GM10266 (cell line): ENCODE data around the gene ANKLE2.
A peak's percentile ranks its signal among the peaks of the same experiment; 100 is the strongest.
"Not testable (repeated sequence)": the region's sequence is repeated elsewhere in the genome, so short reads cannot be mapped to it uniquely, and the experiment has no call there.

Experiments
- DNase-seq: peaks from one replicate; pipeline ENCODE4 v3.0.0; 2012; ENCODE audit errors: extremely low spot score
- TF ChIP-seq, protein P1 (sequence below): IDR thresholded peaks from 2 replicates; pipeline ENCODE4 v1.5.1; 2012; ENCODE audit warnings: mild to moderate bottlenecking, low read depth; ENCODE audit not compliant: control insufficient read depth, insufficient read depth; ENCODE audit errors: missing control alignments

The ANKLE2 gene

DNA sequence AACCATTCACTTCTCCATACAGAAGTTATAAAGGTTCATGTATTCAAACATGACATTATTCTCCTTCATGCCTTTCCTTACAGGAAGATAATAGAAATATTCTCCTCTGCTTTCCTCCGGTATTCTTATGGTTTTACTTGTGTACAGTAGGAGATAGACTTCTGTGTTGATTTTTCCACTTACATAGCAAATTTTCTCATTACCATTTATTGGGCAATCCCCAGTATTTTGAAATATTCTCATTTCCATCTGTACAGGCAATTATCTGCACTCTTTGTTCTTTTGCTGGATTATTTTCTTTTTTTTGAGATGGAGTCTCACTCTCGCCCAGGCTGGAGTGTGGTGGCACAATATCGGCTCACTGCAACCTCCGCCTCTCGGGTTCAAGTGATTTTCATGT, 63.3 kb downstream of the ANKLE2 start:
- TF ChIP-seq, protein P1, sequence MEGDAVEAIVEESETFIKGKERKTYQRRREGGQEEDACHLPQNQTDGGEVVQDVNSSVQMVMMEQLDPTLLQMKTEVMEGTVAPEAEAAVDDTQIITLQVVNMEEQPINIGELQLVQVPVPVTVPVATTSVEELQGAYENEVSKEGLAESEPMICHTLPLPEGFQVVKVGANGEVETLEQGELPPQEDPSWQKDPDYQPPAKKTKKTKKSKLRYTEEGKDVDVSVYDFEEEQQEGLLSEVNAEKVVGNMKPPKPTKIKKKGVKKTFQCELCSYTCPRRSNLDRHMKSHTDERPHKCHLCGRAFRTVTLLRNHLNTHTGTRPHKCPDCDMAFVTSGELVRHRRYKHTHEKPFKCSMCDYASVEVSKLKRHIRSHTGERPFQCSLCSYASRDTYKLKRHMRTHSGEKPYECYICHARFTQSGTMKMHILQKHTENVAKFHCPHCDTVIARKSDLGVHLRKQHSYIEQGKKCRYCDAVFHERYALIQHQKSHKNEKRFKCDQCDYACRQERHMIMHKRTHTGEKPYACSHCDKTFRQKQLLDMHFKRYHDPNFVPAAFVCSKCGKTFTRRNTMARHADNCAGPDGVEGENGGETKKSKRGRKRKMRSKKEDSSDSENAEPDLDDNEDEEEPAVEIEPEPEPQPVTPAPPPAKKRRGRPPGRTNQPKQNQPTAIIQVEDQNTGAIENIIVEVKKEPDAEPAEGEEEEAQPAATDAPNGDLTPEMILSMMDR = no peak
- DNase-seq = no peak

DNA sequence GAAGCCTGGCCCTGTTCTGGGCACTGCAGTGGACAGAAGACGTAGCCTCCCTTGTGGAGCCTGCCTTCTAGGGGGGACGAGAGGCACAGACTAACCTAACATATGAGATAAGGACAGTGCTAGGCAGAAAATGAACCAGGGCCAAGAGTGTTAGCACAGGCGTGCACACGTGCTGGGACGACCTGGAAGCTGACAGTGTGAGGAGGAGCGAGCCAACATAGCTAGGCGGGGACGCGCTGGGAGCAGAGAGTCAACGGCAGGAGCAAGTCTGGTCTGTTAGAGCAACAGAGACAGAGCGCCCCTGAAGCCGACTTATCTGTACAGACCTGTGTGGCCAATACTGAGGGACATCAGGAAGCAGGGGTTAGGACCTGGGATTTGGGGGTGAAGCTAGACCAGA, 66.2 kb downstream of the ANKLE2 start:
- TF ChIP-seq, protein P1 = no peak
- no peak for DNase-seq

DNA sequence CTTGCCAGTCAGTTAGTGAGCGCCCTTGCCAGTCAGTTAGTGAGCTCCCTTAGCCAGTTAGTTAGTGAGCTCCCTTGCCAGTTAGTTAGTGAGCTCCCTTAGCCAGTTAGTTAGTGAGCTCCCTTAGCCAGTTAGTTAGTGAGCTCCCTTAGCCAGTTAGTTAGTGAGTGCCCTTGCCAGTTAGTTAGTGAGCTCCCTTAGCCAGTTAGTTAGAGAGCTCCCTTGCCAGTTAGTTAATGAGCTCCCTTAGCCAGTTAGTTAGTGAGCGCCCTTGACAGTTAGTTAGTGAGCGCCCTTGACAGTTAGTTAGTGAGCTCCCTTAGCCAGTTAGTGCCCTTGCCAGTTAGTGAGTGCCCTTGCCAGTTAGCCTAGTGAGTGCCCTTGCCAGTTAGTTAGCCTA, 66.7 kb downstream of the ANKLE2 start:
- DNase-seq = not testable (repeated sequence)

DNA sequence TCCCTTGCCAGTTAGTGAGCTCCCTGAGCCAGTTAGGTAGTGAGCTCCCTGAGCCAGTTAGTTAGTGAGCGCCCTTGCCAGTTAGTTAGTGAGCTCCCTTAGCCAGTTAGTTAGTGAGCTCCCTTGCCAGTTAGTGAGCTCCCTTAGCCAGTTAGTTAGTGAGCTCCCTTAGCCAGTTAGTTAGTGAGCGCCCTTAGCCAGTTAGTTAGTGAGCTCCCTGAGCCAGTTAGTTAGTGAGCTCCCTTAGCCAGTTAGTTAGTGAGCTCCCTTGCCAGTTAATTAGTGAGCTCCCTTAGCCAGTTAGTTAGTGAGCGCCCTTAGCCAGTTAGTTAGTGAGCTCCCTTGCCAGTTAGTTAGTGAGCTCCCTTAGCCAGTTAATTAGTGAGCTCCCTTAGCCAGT, 69.6 kb downstream of the ANKLE2 start:
- not testable (repeated sequence) for DNase-seq

DNA sequence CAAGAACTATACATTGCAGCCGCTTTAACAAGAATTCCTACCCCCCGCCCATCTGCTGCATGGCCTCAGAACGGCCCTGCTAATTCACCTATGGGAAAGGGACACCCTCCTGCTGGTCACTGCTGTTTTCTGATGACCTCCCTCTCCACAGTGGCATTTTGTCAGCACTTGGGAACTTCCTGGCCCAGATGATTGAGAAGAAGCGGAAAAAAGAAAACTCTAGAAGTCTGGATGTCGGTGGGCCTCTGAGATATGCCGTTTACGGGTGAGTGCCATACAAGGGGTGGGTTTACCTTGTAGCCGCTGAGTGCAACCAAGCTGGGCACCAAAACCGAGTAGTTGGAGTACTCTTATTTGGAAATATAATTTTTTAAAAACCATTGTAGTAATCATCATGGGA, 71.5 kb downstream of the ANKLE2 start:
- no peak for DNase-seq
- TF ChIP-seq, protein P1 = no peak

DNA sequence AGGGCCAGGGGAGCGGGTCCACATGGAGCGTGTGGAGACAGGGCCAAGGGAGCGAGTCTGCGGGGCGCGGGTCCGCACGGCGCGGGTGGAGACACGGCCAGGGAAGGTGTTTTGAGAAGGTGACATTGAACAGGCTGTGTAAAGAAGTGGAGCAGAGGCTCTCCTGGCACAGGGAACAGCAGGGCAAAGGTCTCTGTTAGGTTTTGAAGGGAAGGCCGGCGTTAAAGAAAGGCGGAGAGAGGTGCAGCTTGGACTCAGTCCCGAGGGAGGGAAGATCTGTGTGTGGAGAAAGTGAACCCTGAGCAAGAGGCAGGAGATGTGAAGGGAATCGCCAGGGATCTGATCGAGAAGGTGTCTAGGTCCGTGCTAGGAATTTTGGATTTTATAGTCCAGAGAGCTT, 72.4 kb downstream of the ANKLE2 start:
- DNase-seq = no peak
- TF ChIP-seq, protein P1 = no peak

DNA sequence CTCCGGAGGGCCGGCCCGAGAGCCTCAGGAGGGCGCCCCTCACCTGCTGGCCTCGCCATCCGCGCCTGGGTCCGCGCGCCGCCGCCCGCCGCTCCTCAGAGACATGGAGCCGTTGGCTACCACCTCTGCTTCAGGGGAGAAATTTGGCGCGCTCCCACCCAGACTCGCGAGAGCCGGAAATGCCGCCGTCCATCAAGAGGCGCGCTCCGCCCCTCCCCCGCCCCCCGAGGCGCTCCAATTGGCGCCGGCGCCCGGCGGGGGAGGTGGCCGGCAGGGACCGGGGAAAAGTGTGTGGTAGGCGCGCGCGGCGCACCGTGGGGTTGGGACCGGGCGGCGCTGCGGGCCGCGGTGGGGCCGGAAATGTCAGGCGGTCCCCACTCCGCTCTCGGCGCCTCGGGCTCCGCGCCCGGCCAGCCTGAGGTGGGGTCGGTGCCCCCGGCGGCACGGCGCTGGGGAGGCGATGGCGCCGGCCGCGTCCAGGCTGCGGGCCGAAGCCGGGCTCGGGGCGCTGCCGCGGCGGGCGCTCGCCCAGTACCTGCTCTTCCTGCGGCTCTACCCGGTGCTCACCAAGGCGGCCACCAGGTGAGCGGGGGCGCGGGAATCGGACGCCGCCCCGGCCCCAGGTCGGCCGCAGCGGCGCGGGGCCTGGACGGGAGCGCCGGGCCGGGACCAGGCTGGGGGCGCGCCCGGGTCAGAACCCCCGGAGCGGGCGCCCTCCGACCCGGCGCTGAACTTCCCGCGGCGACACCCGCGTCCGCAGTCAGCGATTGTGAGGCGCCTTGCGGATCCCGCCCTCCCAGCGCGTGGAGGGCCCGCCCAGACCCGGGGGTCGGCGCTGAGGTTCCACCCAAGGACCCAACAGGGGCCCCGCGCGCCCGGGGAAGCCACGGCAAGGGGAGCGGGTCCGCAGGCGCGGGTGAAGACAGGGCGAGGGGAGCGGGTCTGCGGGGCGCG, 74.1 kb downstream of the ANKLE2 start, which contains the start of the genes POLE and PXMP2:
Gene POLE, minus strand, starts transcription at position 132 of the 954 bp plus-strand sequence. Its CDS starts 27 bp downstream, at position 105.
Gene PXMP2, plus strand, starts transcription at position 377 of the 954 bp plus-strand sequence. Its CDS starts 84 bp downstream, at position 461.
- TF ChIP-seq, protein P1 = no peak
- peak; percentile 100 for DNase-seq

DNA sequence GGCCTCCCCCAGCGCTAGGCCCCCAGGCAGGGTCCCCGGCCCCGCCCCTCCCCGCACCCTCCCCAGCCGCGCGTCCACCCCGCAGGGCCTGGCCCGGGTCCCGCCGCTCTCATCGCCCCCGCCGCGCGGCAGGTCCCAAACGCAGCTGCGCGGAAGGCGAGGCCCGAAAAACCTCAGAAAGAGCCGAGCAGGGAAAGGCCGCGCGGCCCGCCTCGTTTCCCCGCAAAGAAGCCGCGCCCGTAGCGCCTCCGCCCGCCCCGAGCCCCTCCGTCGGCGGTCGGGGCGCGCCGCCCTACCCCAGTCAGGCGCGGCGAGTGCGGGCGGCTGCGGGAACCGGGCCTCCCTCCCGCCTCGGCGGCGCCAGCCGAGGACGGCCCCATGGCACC, 74.8 kb downstream of the ANKLE2 start:
- TF ChIP-seq, protein P1 = peak; percentile 10
- DNase-seq = no peak
